Upper lobe of left lung (tissue), 4 donors: Measurements from ENCODE around the gene IFI30.

Experiments
- POLR2A ChIP-seq, 4 donors: fragments of 450-650 bp; IDR thresholded peaks; one replicate each; pipeline ENCODE4 v1.5.1; 2016 to 2017; ENCODE audit warnings: antibody characterized with exemption in 4 of 4, mild to moderate bottlenecking in 2 of 4
- TF ChIP-seq, protein P1 (sequence below), 6 experiments: fragments of 450-650 bp in 4 of 6; fragments of 200-600 bp in 2 of 6; sonication (generic) in 2 of 6; IDR thresholded peaks; one replicate each; pipeline ENCODE4 v1.5.1; 2016 to 2019; ENCODE audit warnings: antibody characterized with exemption in 6 of 6

GRCh38 chr19:18194554-18195238 is 21.1 kb downstream of the IFI30 start:
- no peak for TF ChIP-seq POLR2A (IDR thresholded peaks at IDR 0.05)
- TF ChIP-seq, protein P1, sequence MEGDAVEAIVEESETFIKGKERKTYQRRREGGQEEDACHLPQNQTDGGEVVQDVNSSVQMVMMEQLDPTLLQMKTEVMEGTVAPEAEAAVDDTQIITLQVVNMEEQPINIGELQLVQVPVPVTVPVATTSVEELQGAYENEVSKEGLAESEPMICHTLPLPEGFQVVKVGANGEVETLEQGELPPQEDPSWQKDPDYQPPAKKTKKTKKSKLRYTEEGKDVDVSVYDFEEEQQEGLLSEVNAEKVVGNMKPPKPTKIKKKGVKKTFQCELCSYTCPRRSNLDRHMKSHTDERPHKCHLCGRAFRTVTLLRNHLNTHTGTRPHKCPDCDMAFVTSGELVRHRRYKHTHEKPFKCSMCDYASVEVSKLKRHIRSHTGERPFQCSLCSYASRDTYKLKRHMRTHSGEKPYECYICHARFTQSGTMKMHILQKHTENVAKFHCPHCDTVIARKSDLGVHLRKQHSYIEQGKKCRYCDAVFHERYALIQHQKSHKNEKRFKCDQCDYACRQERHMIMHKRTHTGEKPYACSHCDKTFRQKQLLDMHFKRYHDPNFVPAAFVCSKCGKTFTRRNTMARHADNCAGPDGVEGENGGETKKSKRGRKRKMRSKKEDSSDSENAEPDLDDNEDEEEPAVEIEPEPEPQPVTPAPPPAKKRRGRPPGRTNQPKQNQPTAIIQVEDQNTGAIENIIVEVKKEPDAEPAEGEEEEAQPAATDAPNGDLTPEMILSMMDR (IDR thresholded peaks at IDR 0.05) = no peak
